Retina (tissue), 1 donor: ENCODE data around the gene NSUN6.
"Not testable (repeated sequence)": the region's sequence is repeated elsewhere in the genome, so short reads cannot be mapped to it uniquely, and the experiment has no call there.

Source experiments
- DNase-seq: peaks from one replicate; pipeline ENCODE4 v3.0.0-alpha.2; 2016

Gene NSUN6

GRCh38 chr10:18607503-18608378 lies 43.6 kb downstream of the NSUN6 start:
- DNase-seq, result no peak

GRCh38 chr10:18606051-18606695 lies 45.2 kb downstream of the NSUN6 start:
- no peak for DNase-seq

DNA sequence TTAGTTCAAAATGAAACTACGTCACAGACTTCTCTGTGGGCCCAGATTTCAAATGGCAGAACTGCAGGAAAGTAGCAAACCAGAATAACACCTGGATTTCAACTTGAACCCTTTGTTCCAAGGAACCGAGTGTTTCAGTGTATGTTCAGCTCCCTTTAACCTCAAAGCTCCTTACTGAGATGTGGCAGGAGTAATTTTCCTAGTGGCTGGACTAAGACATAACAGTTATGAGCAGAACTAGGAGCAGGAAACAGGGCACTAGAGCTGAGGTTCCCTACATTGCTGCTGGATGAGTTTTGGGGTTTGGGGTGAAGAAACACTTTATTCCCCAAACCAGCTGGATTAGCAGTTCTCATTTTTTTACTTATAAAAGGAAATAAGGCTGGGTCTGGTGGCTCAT lies 50.1 kb downstream of the NSUN6 start:
- DNase-seq, result no peak

DNA sequence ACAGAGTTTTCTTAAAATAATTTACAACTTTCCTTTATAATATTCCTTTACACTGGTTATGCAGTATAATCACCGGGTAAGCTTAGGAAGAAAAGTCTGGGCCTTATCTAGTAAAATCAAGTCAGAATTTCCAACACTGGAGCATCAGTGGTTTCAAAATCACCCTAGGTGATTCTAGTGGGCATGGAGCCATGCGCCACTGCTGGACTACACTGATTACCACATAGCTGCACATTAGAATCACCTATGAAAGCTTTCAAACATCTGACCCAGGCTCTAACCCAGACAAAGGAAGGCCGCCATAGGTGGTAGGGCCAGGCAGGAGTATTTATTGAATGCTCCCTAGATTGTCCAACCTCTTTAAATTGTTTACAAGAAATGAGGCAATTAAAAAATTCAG lies 52.0 kb downstream of the NSUN6 start:
- DNase-seq, result no peak

GRCh38 chr10:18594574-18595156 lies 56.7 kb downstream of the NSUN6 start:
- no peak for DNase-seq

DNA sequence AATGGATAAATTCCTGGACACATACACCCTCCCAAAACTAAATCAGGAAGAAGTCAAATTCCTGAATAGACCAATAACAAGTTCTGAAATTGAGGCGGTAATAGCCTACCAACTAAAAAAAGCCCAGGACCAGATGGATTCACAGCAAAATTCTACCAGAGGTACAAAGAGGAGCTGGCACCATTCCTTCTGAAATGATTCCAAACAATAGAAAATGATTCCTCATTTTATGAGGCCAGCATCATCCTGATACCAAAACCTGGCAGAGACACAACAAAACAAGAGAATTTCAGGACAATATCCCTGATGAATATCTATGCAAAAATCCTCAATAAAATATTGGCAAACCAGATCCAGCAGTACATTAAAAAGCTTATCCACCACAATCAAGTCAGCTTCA lies 60.2 kb downstream of the NSUN6 start:
- not testable (repeated sequence) for DNase-seq

- DNase-seq, result not testable (repeated sequence)
Observed at GRCh38 chr10:18586637-18587036, 64.8 kb downstream of the NSUN6 start.

- no peak for DNase-seq
Observed at GRCh38 chr10:18583575-18584270, 67.7 kb downstream of the NSUN6 start.

DNA sequence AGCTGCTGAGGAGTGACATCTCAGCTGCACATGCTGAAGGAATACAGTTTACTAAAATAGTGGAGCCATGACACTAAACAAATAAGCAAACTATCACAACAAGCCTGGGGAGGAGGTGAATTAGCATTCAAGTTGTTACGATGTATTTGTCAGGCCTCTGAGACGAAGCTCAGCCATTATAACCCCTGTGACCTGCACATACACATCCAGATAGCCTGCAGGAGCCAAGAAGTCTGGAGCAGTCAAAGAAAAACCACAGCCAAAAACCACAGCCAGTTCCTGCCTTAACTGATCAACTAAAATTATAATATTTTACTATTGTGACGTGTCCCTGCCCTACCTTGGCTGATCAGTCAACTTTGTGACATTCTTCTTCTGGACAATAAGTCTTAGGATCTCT lies 68.6 kb downstream of the NSUN6 start:
- no peak for DNase-seq

DNA sequence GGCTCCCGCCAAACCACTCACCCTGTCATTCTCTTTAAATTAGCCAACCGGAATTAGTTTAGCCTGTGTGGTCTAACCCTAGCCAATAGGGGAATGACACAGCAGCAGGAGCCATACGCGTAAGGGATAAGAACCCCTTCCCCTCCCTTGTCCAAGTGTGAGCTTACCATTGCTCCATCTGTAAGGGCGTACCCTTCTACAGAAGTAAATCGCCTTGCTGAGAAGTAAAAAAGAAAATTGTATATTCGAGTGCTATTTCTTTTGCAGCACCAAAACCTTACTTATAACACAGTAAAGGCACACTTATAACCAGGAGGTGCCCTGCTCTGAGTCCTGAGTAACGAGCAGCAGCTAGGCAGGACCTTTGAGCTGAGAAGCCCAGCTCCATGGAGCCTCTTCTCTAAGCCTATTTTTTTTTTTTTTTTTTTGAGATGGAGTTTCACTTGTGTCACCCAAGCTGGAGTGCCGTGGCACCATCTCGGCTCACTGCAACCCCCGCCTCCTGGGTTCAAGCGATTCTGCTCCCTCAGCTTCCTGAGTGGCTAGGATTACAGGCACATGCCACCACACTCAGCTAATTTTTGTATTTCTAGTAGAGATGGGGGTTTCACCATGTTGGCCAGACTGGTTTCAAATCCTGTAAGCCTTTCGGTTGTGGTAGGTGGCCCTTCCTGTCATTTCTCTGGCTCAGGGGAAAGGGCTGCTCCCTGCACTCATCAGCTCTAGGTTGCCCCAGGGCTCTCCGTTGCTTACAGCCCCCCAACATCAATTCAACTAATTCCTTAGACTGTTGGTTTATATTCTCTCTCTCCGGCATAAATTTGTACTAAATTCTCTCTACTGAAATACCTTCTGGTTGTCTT lies 73.3 kb downstream of the NSUN6 start:
- DNase-seq, result no peak

GRCh38 chr10:18576586-18576985 lies 74.8 kb downstream of the NSUN6 start:
- no peak for DNase-seq

DNA sequence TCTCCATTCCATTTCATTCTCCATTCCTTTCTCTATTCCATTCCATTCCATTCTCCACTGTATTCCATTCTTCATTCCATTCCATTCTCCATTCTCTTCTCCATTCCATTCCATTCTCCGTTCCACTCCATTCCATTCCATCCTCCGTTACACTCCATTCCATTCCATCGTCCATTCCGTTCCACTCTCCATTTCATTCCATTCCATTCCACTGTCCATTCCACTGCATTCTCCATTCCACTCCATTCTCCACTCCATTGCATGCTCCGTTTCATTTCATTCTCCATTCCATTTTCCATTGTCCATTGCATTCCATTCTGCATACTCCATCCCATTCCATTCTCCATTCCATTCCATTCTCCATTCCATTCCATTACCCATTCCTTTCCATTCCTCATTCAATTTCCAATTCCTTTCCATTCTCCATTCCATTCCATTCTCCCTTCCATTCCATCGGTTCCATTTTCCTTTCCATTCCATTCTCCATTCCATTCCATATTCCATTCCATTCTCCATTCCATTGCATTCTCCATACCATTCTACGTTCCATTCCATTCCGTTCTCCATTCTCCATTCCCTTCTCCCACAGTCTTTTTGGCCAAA lies 78.3 kb downstream of the NSUN6 start:
- DNase-seq, result no peak

- DNase-seq, result no peak
Observed at GRCh38 chr10:18571780-18572179, 79.6 kb downstream of the NSUN6 start.

DNA sequence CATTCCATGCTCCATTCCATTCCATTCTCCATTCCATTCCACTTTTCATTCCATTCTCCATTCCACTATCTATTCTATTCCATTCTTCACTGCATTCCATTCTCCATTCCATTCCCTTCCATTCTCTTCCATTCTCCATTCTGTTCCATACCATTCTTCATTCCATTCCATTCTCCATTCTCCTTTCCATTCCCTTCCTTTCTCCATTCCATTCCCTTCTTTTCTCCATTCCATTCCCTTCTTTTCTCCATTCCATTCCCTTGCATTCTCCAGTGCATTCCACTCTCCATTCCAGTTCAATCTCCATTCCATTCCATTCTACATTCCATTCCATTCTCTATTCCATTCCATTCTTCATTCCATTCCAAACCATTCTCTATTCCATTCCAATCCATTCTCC lies 80.3 kb downstream of the NSUN6 start:
- no peak for DNase-seq

GRCh38 chr10:18570386-18570785 lies 81.0 kb downstream of the NSUN6 start:
- DNase-seq, result not testable (repeated sequence)

- no peak for DNase-seq
Observed at GRCh38 chr10:18567343-18567856, 84.0 kb downstream of the NSUN6 start.

- no peak for DNase-seq
Observed at GRCh38 chr10:18566177-18566576, 85.2 kb downstream of the NSUN6 start.

DNA sequence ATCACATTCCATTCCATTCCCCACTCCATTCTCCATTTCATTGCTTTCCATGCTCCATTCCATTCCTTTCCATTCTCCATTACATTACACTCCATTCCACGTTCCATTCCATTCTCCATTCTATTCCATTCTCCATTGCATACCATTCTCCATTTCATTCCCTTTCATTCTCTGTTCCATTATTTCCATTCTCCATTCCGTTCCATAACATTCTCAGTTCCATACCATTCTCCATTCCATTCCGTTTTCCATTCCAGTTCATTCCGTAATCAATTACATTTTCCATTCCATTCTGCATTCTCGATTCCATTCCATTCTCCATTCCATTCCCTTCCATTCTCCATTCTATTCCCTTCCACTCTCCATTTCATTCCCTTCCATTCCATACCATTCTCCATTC lies 86.4 kb downstream of the NSUN6 start:
- DNase-seq, result no peak

DNA sequence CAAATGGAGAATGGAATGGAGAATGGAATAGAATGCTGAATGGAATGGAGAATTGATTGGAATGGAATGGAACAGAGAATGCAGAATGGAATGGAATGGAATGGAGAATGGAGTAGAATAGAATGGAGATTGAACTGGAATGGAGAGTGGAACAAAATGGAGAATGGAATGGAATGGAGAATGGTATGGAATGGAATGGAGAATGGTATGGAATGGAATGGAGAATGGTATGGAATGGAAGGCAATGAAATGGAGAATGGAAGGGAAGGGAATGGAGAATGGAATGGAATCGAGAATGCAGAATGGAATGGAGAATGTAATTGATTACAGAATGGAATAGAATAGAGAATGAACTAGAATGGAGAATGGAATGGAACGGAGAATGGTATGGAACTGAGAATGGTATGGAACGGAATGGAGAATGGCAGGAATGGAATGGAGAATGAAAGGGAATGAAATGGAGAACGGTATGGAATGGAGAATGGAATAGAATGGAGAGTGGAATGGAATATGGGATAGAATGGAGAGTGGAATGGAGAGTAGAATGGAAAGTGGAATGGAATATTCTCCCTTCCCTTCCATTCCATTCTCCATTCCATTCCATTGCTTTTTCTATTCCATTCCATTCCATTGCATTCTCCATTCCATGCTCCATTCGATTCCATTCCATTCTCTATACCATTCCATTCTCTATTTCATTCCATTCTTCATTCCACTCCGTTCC lies 88.2 kb downstream of the NSUN6 start:
- no peak for DNase-seq

DNA sequence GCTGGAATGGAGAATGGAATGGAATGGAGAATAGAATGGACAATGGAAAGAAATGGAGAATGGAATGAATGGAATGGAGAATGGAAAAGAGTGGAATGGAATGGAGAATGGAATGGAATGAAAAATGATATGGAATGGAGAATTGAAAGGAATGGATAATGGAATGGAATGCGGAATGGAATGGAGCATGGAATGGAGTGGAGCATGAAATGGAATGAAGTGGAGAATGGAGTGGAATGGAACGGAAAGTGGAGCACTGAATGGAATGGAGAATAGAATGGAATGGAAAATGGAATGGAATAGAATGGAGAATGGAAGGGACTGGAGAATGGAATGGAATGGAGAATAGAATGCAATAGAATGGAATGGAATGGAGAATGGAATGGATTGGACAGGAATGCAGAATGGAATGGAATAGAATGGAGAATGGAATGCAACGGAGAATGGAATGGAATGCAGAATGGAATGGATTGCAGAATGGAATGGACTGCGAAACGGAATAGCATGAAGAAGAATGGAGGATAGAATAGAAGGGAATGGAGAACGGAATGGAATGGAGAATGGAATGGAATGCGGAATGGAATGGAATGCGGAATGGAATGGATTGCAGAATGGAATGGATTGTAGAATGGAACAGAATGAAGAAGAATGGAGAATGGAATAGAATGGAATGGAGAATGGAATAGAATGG lies 89.4 kb downstream of the NSUN6 start:
- no peak for DNase-seq
